ENCODE measurements around the gene CCDC127.
"Not testable (repeated sequence)": the region's sequence is repeated elsewhere in the genome, so short reads cannot be mapped to it uniquely, and the experiment has no call there.

Gene CCDC127

DNA sequence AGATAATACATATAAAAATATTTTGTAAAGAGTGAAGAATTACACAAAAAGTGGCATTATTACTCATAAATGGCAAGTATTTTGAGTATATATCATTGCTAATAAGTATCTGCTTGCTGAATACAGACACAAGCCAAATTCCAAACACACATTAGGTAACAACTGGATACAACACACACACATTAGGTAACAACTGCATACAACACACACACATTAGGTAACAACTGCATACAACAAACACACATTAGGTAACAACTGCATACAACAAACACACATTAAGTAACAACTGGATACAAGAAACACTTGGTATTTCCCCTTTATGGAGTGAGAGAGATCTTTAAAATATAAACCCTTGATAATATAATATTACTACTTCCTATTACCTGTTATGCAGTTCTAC, 13.5 kb downstream of the CCDC127 start:
- in situ Hi-C loops (cut with MboI; ENCODE audit: low sequenced_read_pairs) = no loop called here

GRCh38 chr5:204001-204400, 14.0 kb downstream of the CCDC127 start:
- in situ Hi-C loops (cut with MboI; ENCODE audit: low sequenced_read_pairs) = no loop called here

GRCh38 chr5:203246-203930, 14.6 kb downstream of the CCDC127 start:
- in situ Hi-C loops (cut with MboI; ENCODE audit: low sequenced_read_pairs) = no loop called here

DNA sequence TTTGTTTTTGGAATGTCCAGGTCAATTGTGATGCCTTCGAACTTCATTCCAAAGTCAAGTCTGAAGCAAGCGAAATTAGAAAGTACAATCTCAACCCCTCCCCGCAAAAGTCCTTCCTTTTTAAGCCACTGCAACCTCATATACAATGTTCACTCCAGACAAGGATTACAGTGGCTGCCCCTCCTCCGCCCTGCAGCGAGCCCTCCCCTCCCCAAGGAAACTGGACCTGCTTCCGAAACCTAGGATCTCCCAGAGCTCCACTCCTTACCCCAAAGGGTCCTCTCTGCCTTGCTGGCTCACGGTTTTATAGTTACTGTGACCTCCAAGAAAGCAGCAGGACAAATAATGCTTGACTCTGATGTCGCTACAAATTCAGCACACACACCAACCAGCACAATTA, 16.3 kb downstream of the CCDC127 start:
- in situ Hi-C loops (cut with MboI; ENCODE audit: low sequenced_read_pairs) = no loop called here

GRCh38 chr5:200985-201384, 17.0 kb downstream of the CCDC127 start:
- in situ Hi-C loops (cut with MboI; ENCODE audit: low sequenced_read_pairs) = no loop called here

DNA sequence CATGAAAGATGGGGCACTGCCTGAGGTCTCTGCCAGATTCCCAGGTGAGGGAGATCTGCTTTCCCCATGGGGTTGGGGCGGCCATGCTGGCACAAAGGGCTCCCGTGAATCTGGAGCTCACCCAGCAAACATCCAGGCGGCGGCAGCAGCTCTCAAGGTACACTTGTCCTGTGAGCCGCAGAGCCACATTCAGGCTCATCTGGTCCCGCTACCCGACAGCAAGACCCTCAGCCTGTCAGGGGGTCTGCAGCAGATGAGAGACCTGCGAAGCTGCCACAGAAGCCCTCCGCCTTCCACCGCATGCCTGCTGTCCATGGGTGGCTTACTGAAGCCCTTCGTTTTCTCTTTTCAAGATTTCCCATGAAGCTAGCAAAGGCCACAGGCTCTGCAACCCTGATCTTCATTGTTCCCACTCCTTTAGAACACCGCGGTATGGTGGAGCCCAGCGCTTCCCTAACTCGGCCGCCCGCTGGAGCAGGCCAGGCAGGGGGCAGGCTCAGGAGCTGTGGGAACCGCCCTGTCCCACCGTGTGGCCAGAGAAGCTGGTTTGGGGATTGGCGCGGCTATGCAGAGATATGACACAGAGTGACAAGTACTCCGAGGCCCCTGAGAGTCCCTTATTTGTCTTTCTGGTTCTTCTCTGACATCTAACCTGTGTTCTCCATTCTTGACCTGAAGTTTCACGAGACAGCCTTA, 17.9 kb downstream of the CCDC127 start:
- in situ Hi-C loops (cut with MboI; ENCODE audit: low sequenced_read_pairs) = no loop called here

GRCh38 chr5:199197-199949, 18.6 kb downstream of the CCDC127 start:
- in situ Hi-C loops (cut with MboI; ENCODE audit: low sequenced_read_pairs) = no loop called here

GRCh38 chr5:198516-199196, 19.3 kb downstream of the CCDC127 start:
- in situ Hi-C loops (cut with MboI; ENCODE audit: low sequenced_read_pairs) = no loop called here

DNA sequence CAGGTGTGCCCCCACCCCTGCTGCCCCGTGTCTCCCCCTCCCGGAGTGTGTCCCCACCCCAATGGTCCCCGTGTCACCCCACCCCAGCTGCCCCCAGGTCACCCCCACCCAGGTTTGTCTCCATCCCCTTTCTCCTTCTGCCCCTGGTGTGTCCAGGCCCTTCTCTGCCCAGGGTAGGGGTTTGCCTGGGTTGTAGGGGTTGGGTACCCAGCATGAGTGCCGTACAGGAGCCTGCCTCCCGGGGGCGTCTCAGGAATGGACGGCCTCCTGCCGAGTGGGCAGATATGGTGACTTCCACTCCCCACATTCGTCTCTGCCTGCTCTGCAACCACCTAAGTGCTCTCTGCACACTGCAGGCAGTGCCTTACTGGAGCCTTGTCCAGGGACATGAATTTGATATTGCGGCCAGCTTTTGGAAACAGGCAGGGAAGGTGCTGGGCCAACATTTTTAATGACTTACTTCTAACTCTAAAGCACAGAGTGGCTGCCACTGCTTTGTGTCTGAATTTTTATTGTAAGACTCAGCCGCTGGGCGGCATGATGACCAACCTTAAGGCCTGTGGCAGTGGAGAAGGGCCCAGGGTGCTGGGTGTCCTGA, 20.0 kb downstream of the CCDC127 start:
- in situ Hi-C loops (cut with MboI; ENCODE audit: low sequenced_read_pairs) = no loop called here

- in situ Hi-C loops (cut with MboI; ENCODE audit: low sequenced_read_pairs) = not testable (repeated sequence)
Measured at GRCh38 chr5:197031-197430, 20.9 kb downstream of the CCDC127 start.

DNA sequence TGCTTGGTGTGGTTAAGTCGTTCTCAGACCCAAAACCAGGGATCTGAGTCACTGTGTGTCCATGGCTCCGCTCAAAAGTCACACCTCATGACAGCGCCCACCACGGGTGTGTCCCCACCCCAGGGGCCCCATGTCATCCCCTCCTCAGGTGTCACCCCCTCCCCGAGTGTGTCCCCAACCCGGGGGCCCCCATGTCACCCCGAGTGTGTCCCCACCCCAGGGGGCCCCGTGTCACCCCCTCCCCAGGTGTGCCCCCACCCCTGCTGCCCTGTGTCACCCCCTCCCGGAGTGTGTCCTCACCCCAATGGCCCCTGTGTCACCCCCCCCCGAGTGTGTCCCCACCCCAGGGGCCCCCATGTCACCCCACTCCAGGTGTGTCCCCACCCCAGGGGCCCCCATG, 21.6 kb downstream of the CCDC127 start:
- in situ Hi-C loops (cut with MboI; ENCODE audit: low sequenced_read_pairs) = no loop called here

DNA sequence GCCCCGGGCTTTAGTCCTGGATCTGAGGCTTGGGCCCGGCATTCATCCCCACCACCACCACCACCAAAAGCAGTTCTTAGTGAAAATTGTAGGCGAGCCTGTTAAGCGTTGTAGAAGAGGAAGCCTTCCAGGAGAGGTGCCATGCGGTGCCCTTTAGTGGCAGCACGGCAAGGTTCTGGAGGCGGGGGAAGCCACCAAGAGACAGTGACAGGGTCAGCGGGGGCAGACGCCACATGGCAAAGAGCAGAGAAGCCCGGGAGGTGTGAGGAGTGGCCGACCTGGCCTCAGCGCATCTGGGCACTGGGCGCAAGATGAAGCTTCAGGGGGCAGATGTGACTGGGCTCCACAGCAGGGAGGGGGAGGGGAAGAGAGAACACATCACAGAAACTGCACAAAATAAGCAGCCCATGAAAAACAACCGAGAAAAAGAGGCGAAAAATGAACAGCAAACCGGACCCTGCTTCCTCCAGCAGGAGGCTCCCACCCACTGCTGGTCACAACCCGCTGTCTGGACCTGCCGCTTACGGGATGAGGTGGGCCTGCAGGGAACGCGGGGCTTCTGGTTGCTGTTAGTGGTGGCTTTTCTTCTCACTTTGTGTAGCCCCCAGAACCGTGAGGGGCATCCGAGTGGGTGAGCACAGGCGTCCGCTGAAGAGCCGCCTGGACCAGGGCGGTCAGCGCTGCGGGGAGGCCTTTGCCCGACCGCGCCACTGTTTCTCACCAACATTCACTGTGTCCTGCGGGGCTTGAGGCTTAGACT, 22.4 kb downstream of the CCDC127 start:
- in situ Hi-C loops (cut with MboI; ENCODE audit: low sequenced_read_pairs) = no loop called here

GRCh38 chr5:194603-195209, 23.2 kb downstream of the CCDC127 start:
- in situ Hi-C loops (cut with MboI; ENCODE audit: low sequenced_read_pairs) = no loop called here

- in situ Hi-C loops (cut with MboI; ENCODE audit: low sequenced_read_pairs) = no loop called here
Measured at GRCh38 chr5:194102-194501, 23.9 kb downstream of the CCDC127 start.

DNA sequence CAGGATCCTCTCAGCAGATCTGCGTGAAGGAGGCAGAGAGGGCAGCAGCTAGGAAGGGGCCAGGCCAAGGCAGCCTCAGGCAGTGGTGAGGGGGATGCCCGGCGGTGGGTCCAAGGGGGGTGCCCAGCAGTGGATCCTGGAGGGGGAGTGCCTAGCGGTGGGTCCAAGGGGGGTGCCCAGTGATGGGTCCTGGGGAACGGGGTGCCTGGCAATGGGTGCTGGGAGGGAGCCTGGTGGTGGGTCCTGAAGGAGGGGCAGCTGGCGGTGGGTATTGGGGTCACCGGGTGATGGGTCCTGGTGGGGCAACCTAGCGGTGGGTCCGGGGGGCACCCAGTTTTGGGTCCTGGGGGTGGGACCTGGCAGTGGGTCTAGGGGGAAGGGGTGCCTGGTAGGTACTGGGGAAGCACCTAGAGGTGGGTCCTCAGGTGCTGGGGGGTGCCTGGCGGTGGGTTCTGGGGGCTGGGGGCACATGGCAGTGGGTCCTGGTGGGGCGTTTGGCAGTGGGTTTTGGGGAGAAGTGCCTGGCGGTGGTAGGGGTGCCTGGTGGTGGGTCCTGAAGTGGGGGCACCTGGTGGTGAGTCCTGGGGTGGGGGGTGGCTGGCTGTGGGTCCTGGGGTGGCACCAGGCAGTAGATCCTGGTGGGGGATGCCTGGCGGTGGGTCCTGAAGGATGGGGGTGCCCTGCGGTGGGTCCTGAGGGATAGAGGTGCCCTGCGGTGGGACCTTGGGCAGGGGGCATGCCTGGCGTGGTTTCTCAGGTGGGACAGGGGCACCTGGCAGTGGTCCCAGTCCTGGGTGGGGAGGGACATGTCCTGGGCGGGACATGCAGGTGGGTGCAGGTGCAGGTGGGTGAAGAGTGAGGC, 24.8 kb downstream of the CCDC127 start:
- in situ Hi-C loops (cut with MboI; ENCODE audit: low sequenced_read_pairs) = no loop called here

DNA sequence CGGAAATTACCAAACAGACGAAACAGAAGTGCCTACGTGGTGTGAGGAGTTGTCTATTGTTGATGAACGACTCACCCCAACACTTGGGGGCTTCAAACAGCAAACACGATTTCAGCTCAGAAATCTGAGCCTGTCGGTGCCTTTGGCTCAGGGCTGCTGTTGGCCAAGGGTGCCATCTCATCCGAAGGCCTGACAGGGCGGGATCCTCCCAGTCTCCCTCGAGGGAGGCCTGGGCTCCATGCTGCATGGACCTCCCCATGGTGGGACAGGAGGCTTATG, 25.3 kb downstream of the CCDC127 start:
- in situ Hi-C loops (cut with MboI; ENCODE audit: low sequenced_read_pairs) = no loop called here

DNA sequence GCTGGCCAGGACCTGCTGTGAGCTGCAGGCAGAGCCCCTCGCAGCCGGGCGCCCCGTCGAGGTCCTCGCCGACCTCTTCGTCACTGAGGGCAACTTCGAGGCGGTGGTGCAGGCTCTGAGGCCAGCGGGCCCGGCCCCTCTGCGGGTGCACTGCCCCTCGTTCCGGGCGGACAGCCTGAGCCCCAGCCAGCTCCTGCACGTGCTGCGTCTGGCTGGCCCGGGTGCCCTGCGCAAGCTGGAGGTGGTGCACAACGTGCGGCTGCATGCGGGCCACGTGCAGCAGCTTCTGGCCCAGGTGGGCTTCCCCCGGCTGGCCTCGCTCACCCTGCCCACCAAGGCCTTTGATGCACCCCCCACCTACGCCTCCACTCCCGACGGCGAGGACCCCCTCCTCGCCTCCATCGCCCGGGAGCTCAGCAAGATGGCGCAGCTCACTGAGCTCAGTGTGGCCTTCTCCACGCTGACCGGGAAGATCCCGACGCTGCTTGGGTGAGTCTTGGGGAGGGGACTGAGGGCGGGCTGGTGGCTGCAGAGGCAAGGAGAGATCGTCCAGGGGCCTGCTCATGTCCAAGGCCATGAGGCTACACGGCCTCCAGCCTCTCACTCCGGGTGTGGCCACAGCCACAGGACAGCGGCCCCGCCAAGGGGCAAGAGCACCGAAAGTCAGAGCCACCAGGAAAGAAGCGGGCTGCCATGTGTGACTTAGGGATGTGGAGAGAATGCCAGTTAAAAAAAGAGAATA, 25.8 kb downstream of the CCDC127 start:
- in situ Hi-C loops (cut with MboI; ENCODE audit: low sequenced_read_pairs) = no loop called here

All from HL-60/S4 treated with phorbol 12-myristate 13-acetate at 8.2 ng/mL for 4 days and 3 days (cell line).